GDM1 (cell line): ENCODE data around the gene ATG4D.
A peak's percentile ranks its signal among the peaks of the same experiment; 100 is the strongest.

Source experiments
- DNase-seq: peaks from one replicate; lab custom pipeline; 2025; lab: John Stamatoyannopoulos, UW

ATG4D gene

GRCh38 chr19:10543420-10544241 lies at the start of gene ATG4D:
TSS of gene ATG4D (plus strand) at chr19:10543904. CDS start at chr19:10544091, 187 bp downstream.
- peak; percentile 61 for DNase-seq

- no peak for DNase-seq
Measured at GRCh38 chr19:10497371-10497770, 46.3 kb upstream of the ATG4D start.

GRCh38 chr19:10499550-10500246 lies 44.0 kb upstream of the ATG4D start:
- no peak for DNase-seq

GRCh38 chr19:10500247-10500592 lies 43.5 kb upstream of the ATG4D start:
- no peak for DNase-seq

GRCh38 chr19:10501971-10502523 lies 41.7 kb upstream of the ATG4D start:
- peak; percentile 37 for DNase-seq

- peak; percentile 94 for DNase-seq
Measured at GRCh38 chr19:10502524-10503001, 41.1 kb upstream of the ATG4D start.

- DNase-seq = peak; percentile 29
Measured at GRCh38 chr19:10503002-10503789, 40.5 kb upstream of the ATG4D start, which contains the start of gene KEAP1. TSS of gene KEAP1 (minus strand) at chr19:10503356. CDS start at chr19:10500033, 3,323 bp downstream.

- peak; percentile 56 for DNase-seq
Measured at GRCh38 chr19:10505583-10506229, 38.0 kb upstream of the ATG4D start.

GRCh38 chr19:10508036-10508435 lies 35.7 kb upstream of the ATG4D start:
- no peak for DNase-seq

- no peak for DNase-seq
Measured at GRCh38 chr19:10508707-10509106, 35.0 kb upstream of the ATG4D start.

GRCh38 chr19:10510301-10510802 lies 33.4 kb upstream of the ATG4D start:
- DNase-seq = no peak

GRCh38 chr19:10513223-10513622 lies 30.5 kb upstream of the ATG4D start:
- DNase-seq = no peak

GRCh38 chr19:10514211-10515145 lies 29.2 kb upstream of the ATG4D start:
- no peak for DNase-seq

- no peak for DNase-seq
Measured at GRCh38 chr19:10516064-10516385, 27.7 kb upstream of the ATG4D start.

GRCh38 chr19:10516671-10517286 lies 26.9 kb upstream of the ATG4D start:
- no peak for DNase-seq

- no peak for DNase-seq
Measured at GRCh38 chr19:10517361-10517759, 26.3 kb upstream of the ATG4D start, which contains the start of gene S1PR5. TSS of gene S1PR5 (minus strand) at chr19:10517447. CDS start at chr19:10515011, 2,436 bp downstream.

GRCh38 chr19:10517760-10518443 lies 25.8 kb upstream of the ATG4D start:
- DNase-seq = no peak

- DNase-seq = no peak
Measured at GRCh38 chr19:10518444-10519361, 25.0 kb upstream of the ATG4D start.
